CD4-positive, alpha-beta T cell (primary cell): ENCODE measurements around the gene CCDC187. TPM values are rescaled to one million over a fixed set of nuclear protein-coding genes. Genes with fewer than 3 reads are reported as not detected.

Source experiments
- ATAC-seq: fragments of 200-7000 bp; cut with Tn5 transposase; one replicate; pipeline ENCODE4 v1.10.0; 2022; ENCODE audit warnings: mild to moderate bottlenecking; ENCODE audit not compliant: poor library complexity
- CTCF ChIA-PET: fragments of 350-600 bp; sonication (Branson Sonifier 250); formaldehyde crosslinking; loops from one replicate; lab custom pipeline; 2021; ENCODE audit warnings: antibody characterized with exemption, inconsistent platforms; lab: Charles Lee
- POLR2A ChIA-PET: fragments of 350-600 bp; sonication (Branson Sonifier 250); formaldehyde crosslinking; loops from one replicate; lab custom pipeline; 2021; ENCODE audit warnings: antibody characterized with exemption, inconsistent platforms; lab: Charles Lee
- DNase-seq, 14 experiments: peaks; one replicate each; pipeline ENCODE4 v3.0.0-alpha.2; 2013 to 2020; ENCODE audit warnings: mixed read lengths in 2 of 14
- H3K27ac ChIP-seq, 2 donors: one replicate each; pipeline versions ENCODE4 v1.5.1 to v1.7.0; 2013; ENCODE audit warnings: low read length in 2 of 2, low read depth in 1 of 2, mild to moderate bottlenecking in 1 of 2
- H3K27me3 ChIP-seq, 2 experiments: 1 replicate in 1 of 2; 2 replicates in 1 of 2; pipeline versions ENCODE4 v1.6.1 to v1.7.0; 2013; ENCODE audit warnings: low read length in 2 of 2, control low read depth in 1 of 2, mild to moderate bottlenecking in 1 of 2, moderate library complexity in 1 of 2; ENCODE audit not compliant: insufficient read depth in 2 of 2, control insufficient read depth in 1 of 2
- H3K36me3 ChIP-seq: one replicate; pipeline ENCODE4 v1.6.1; 2013; ENCODE audit warnings: low read length, control low read depth; ENCODE audit not compliant: insufficient read depth
- H3K4me1 ChIP-seq: one replicate; pipeline ENCODE4 v1.6.1; 2013; ENCODE audit warnings: low read length, control low read depth; ENCODE audit not compliant: insufficient read depth
- H3K4me3 ChIP-seq: one replicate; pipeline ENCODE4 v1.5.1; 2013; ENCODE audit warnings: mild to moderate bottlenecking, low read length, moderate library complexity
- H3K9me3 ChIP-seq, 2 experiments: 1 replicate in 1 of 2; 2 replicates in 1 of 2; pipeline versions ENCODE4 v1.6.1 to v1.7.0; 2013; ENCODE audit warnings: low read length in 2 of 2, mild to moderate bottlenecking in 2 of 2, control low read depth in 1 of 2, moderate library complexity in 1 of 2; ENCODE audit not compliant: control insufficient read depth in 1 of 2, insufficient read depth in 1 of 2
- H3K27ac Mint-ChIP-seq: one replicate; pipeline ENCODE4 v1.8.0; 2020; ENCODE audit warnings: mixed read lengths
- H3K27me3 Mint-ChIP-seq: one replicate; pipeline ENCODE4 v1.8.0; 2021; ENCODE audit warnings: mixed read lengths
- H3K36me3 Mint-ChIP-seq: one replicate; pipeline ENCODE4 v1.8.0; 2021; ENCODE audit warnings: low read depth, mixed read lengths
- H3K4me1 Mint-ChIP-seq: one replicate; pipeline ENCODE4 v1.8.0; 2021; ENCODE audit warnings: low read depth, mixed read lengths
- H3K4me3 Mint-ChIP-seq: one replicate; pipeline ENCODE4 v1.8.0; 2020; ENCODE audit warnings: mild to moderate bottlenecking, mixed read lengths
- H3K9me3 Mint-ChIP-seq: one replicate; pipeline ENCODE4 v1.8.0; 2020; ENCODE audit warnings: mixed read lengths
- CTCF ChIP-seq: fragments of 200-600 bp; IDR thresholded peaks from one replicate; pipeline ENCODE4 v1.8.0; 2022; ENCODE audit warnings: antibody characterized with exemption, mild to moderate bottlenecking
- intact Hi-C, 2 experiments: fragments of 100-400 bp; cut with DNase I in 1 of 2; cut with micrococcal nuclease in 1 of 2; formaldehyde crosslinking; loops; one replicate each; pipeline versions ENCODE4 v1.15.1 to v1.9.0; 2023 to 2025; cut with DNase I, micrococcal nuclease
- total RNA-seq, 174 experiments: library from RNA in 2 of 174; stranded (reverse) in 2 of 174; gene quantifications; one replicate each; pipeline ENCODE4 v1.2.3 and lab custom pipeline; 2021 to 2026

The CCDC187 gene
- total RNA-seq, 2 experiments from 2014 or later: not detected

DNA sequence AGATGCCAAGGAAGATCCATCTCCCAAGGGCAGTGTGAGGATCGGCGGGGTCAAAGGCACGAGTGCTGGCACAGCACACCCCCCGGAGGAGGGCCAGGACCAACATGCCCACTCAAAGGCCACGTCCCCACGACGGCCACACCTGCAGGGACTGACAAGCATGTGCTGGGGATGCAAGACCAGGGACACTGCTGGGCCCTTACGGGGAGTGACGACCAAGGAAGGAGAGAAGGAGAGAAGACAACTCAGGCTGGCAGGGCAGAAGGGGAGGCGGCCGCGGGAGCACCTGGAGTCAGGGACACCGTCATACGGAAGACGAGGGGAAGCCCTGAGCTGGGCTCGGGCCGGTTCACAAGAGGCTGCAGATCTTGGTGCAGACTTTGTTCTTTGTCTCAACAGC lies 68.7 kb downstream of the CCDC187 start:
- H3K36me3 Mint-ChIP-seq: peaks cover 21% of the 10 kb centered on the region
- POLR2A ChIA-PET: no interaction called here
- Histone ChIP-seq H3K4me1 (peaks cover 24% of the 10 kb centered on the region), H3K27ac (no peak overlapping the region), H3K36me3 (peaks cover 18% of the 10 kb centered on the region), H3K4me3 (no peak overlapping the region), H3K27me3 (no peaks in the 10 kb centered on the region), H3K9me3 (no peaks in the 10 kb centered on the region)
- H3K9me3 Mint-ChIP-seq: no peaks in the 10 kb centered on the region
- H3K4me3 Mint-ChIP-seq: no peak overlapping the region
- ATAC-seq (no peak), DNase-seq (no peak)
- H3K4me1 Mint-ChIP-seq: peaks cover 22% of the 10 kb centered on the region
- H3K27ac Mint-ChIP-seq: no peak overlapping the region
- TF ChIP-seq CTCF: no peak
- no peaks in the 10 kb centered on the region for H3K27me3 Mint-ChIP-seq
- intact Hi-C loops: no loop called here
- CTCF ChIA-PET: no interaction called here

- peak in 2 of 14 experiments; percentile 7 to 39 for DNase-seq
- no peak for TF ChIP-seq CTCF
- ChIA-PET POLR2A (no interaction called here), CTCF (no interaction called here)
- no peak overlapping the region for H3K27ac Mint-ChIP-seq
- Histone ChIP-seq H3K4me1 (peaks cover 23% of the 10 kb centered on the region), H3K36me3 (peaks cover 18% of the 10 kb centered on the region), H3K9me3 (no peaks in the 10 kb centered on the region), H3K4me3 (no peak overlapping the region), H3K27ac (no peak overlapping the region), H3K27me3 (no peaks in the 10 kb centered on the region)
- peaks cover 21% of the 10 kb centered on the region for H3K36me3 Mint-ChIP-seq
- no peaks in the 10 kb centered on the region for H3K9me3 Mint-ChIP-seq
- H3K27me3 Mint-ChIP-seq: no peaks in the 10 kb centered on the region
- no peak for ATAC-seq
- intact Hi-C loops: no loop called here
- H3K4me3 Mint-ChIP-seq: no peak overlapping the region
- peaks cover 22% of the 10 kb centered on the region for H3K4me1 Mint-ChIP-seq
Observed at GRCh38 chr9:136234597-136234996, 69.3 kb downstream of the CCDC187 start.

DNA sequence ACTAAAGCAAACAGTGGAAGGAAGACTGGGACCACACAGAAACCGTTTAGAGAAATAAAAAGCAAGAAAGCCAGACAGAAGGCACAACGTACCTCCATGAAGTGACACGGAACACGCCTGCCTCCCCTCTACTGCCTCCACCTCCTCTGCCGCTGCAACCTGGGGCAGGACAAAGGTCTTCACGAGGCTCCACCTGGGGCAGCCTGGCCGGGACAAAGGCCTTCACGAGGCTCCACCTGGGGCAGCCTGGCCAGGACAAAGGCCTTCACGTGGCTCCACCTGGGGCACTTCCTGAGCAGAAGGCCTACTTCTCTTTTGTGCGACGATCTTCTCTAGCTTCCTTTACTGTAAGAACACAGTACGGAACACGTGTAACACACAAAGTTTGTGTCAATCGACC lies 70.0 kb downstream of the CCDC187 start:
- peaks cover 18% of the 10 kb centered on the region for H3K36me3 ChIP-seq

More for the DNA sequence above, 70.0 kb downstream of the CCDC187 start:
- Histone ChIP-seq H3K27me3 (no peaks in the 10 kb centered on the region), H3K9me3 (no peaks in the 10 kb centered on the region), H3K4me3 (no peak overlapping the region), H3K27ac (no peak overlapping the region), H3K4me1 (peaks cover 21% of the 10 kb centered on the region)
- Mint-ChIP-seq H3K4me3 (no peak overlapping the region), H3K4me1 (peaks cover 22% of the 10 kb centered on the region), H3K9me3 (no peaks in the 10 kb centered on the region), H3K27me3 (no peaks in the 10 kb centered on the region), H3K36me3 (peaks cover 21% of the 10 kb centered on the region), H3K27ac (peak overlapping the region; percentile 1)
- no peak for ATAC-seq
- POLR2A ChIA-PET: no interaction called here
- intact Hi-C loops: no loop called here
- no peak for TF ChIP-seq CTCF
- no peak for DNase-seq
- CTCF ChIA-PET: no interaction called here
